GM21515 (cell line): ENCODE measurements around the gene CMTM8.

Source experiments
- ATAC-seq: cut with Tn5 transposase; IDR thresholded peaks from one replicate; pipeline ENCODE4 v1.9.1; 2021; ENCODE audit not compliant: unreplicated experiment

Gene CMTM8

DNA sequence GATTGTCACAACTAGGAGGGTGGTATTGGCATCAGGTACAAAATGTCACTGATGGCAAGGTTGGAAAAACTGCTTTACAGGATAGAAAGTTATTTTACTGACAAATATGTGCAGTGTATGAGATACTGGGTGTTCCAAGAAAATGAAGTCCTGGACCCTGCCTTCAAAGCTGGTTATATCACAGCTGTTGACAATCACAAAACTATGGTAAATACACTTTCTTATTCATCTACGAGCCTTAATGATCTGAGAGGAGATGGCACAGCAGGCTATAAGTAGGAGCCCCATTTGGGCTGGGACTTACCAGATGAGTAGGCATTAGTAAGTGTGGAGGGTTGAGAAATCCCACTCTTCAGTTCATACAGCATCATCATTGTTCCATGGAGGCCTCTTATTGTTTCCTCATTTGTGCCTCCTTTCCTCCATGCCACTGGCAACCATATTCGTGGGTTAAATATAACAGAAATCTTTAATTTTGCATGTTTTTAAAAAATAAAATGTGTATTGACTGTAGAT is 66.9 kb downstream of the CMTM8 start:
- ATAC-seq = no peak

DNA sequence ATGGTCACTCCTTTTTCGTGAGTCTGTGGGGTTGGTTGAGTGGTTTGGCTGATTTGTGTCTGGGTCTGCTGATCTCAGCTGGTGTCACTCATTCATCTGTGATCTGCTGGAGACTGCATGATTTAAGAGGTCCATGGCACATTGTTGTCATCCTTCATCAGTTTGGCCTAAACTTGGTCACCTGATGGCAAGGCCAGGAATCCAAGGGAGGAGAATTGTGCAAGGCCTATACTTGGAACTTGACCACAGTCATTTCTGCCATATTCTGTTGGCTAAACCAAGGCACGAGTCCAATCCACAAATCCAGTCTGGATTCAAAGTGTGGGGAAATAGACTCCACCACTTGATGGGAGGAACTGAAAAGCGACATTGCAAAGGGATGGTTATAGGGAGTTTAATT is 67.6 kb downstream of the CMTM8 start:
- no peak for ATAC-seq

DNA sequence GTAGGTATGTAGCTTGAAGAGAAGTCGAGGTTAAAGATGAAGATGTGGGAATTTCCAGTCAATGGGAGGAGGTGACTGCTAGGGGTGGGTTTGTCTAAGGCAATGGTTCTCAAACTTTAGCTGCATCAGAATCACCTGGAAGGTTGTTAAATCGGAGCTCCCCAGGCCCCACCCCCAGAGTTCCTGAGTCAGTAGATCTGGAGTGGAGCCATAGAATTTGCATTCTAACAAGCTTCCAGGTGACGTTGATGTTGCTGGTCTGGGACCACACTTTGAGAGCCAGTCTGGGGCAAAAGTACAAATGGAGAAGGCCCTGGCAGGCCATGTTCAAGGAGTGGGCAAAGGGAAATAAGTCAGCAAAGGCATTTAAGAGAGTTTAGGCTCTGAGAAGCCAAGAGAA is 69.1 kb downstream of the CMTM8 start:
- ATAC-seq = no peak

DNA sequence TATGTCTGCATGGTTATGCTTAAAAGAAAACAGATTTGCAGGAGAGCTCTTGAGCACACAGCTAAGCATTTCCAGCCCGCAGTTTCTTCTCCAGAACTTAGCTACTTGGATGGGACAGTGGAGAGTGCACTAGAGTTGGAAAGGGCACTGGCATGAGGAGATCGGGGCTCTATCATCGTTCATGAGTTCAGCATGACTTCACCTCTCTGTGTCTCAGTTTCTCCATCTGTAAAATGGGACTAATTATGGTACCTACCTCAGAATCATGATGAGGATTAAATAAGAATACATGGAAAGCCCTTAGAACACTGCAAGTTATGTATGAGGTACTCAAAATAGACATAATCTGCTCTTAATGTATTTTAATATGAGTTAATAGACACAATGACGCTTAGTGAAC is 69.9 kb downstream of the CMTM8 start:
- no peak for ATAC-seq

DNA sequence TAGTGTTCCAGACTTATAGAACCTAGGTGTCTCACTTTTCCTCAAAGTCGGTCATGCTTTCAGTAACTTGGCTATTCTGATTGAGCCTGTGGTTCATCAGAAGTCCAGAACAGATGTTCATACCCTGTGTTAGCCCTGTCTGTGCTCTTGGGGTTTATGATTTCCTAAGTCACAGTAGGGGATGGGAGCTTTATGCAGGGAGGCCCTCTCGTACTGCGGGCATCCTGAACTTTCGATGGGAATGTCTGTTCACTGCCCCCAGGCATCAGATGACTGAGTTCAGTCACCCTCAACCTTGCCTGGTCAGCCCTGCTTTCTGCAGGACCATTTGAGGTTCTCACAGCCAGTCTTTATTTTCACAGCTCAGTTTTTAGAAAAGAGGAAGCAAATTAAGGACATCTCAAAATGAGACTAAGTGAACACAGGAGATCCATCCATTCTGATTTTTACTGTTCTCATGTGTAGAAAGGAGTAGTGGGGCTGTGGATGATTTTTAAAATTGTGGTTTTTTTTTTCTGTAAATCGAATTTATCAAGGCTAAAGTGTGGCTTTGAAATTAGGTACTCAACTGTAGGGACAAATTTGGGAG is 71.3 kb downstream of the CMTM8 start:
- ATAC-seq = no peak

DNA sequence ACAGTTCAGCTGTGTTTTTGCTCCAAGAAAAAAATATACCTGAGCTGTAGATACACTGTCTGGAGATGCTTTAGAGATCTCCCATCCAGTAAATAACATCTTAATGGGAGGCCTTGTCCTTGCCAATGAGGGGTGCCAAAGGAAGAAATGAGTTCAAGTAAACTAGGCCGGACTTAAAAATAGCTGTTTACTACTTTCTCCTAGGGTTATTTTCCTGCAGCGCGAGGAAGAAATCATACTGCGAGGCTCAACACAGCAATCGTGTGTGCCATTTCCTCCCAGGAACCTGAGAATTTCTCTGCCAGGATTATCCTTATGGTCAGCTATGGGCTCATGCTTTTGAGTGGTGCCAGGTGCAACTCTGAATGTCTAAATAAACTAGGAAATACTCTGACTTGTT is 71.9 kb downstream of the CMTM8 start:
- no peak for ATAC-seq

DNA sequence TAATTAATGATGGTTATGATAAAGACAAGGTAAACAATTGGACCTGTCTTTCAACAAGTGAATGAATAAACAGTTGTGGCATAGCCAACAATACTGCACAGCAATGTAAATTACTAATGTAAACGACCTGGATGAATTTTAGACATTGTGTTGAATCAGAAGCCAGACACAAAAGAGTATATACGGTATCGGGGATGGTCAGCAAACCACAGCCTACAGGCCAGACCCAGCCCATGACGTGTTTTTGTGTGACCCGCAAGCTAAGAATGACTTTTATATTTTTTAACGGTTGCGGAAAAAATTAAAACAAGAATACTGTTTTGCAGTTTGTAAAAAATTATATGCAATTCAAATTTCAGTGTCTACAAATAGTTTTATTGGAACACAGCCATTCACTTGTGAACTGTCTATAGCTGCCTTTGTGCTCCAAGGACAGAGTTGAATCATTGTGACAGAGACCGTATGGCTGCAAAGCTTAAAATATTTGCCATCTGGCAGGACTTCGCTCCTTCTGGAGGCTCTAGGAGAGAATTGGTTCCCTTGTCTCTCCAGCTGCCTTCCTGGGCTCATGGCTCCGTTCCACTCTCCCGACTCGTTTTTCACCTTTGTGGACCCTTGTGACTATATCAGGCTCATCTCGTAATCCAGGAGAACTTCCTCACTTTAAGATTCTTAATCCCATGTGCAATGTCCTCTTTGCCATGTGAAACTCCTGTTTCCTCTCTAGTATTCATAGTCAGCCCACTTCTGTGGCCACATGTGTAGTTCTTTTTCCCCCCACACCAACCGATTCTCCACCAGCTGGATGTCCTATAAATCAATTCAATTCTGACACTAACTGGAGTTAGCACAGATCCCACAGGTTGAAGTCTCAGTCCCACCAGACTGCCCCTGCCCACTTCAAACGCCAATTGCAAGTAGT is 72.7 kb downstream of the CMTM8 start:
- ATAC-seq = no peak

DNA sequence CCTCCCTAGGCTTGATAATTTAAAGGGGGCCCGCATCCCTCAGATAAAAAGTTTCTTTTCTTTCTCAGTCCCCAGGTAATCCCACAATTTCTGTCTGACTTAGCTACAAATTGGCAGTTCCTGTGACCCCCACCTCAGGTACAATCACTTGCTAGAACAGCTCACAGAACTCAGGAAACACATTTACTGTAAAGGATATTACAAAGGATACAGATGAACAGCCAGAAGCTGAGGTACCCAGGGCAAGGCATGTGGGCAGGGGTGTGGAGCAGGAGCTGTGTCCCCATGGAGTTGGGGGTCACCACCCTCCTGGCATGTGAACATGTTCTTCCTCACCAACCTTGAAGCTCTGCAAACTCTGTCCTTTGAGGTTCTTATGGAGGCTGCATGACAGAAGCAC is 73.8 kb downstream of the CMTM8 start:
- ATAC-seq = no peak

DNA sequence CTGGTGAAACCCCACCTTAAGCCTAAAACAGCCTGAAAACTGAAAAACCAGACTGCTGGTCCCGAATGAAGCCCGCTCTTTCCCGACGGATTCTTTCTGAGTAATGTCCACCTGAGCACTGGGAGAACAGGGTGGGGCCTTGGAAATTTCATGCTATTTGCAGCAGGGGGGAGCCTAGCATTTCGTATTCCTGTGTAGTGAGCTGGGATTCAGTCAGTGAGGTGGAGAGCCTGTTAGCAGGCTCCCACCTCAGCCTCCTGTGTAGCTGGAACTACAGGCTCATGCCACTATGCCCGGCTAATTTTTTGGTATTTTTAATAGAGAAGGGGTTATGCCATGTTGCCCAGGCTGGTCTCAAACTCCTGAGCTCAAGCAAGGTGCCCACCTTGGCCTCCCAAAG is 74.7 kb downstream of the CMTM8 start:
- ATAC-seq = no peak

DNA sequence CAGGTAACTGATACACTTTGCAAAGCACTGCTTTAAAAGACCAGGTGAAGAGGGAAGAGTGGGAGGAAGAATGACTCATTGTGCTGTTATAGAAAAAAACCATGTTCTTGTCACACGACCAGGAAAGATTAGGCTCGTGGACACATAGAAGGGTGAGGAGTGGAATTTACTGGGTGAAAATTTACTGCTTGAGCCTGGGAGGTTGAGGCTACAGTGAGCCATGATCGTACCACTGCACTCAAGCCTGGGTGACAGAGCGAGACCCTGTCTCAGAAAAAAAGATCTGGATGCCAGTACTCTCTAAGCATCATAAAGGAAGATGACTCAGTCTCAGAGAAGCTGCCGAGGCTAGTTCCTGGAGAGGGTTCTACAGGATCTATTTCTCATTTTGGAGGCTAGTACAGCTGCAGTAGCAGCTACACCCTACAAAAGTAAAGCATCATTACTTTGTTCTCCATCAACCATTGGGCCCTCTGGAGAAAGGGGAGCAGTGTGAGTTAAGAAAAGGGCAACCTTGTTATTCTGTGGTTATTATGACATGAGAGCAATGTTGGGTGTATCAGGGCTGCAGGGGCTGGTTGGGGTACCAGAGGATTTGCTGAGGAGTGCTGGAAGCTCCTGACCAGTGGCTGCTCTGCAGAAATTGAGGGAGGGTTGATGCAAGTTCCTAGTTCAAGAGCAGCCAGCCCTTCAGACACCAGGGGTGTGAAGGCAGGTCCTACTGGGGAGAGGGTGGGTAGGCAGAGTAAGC is 75.4 kb downstream of the CMTM8 start:
- ATAC-seq = no peak

DNA sequence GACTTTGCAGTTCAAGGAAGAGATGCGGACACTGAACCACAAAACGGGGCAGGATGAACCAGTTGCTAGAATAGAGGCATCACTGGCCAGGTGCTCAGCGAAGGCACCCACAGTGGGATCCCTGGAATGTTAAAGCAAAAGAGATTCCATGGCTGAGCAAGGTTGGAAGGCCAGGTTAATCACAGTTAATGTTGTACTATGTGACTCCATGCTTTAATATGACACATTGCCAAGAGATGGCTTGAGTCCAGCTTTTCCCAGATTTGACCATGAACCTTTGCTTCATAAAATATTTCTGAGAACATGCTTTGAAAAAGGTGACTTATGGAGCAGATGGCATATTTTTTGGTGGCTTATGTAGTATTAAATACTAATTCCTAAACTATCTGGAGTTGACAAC is 77.0 kb downstream of the CMTM8 start:
- no peak for ATAC-seq

DNA sequence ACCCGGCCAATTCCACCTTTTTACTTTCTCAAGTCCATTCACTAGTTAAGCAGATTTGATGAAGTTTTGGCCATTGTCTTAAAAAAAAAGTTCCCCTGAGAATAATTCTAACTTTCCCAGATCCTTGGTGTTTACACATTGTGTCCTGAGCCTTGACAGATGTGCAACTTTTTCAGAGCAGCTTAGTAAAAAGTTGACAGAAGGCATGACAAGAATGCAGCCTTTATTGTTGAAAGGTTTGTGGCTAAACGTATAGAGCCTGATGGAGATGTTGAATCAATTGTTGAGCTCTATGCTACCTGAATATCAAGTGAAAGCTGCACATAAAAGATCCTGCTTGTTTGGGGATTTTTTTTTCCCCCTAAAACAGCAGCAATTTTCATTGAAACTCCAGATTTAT is 77.8 kb downstream of the CMTM8 start:
- no peak for ATAC-seq

DNA sequence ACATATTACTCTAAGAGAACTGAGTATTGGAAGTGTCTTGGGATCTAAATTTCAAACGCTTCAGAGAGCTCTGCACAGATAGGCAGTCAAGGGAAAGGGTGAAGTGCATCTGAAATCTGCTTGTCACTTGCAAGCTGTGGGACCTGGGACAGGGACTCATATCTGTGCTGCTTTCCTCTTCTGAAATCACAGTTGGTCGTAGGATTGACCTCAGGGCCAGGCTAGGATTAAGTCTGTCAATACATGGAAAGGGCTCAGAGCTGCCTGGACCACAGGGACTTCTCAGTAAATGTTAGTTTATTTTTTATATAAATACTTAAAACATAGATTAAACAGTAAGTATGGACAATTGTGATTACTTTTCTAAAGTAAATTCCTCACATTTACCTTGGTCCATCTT is 78.5 kb downstream of the CMTM8 start:
- ATAC-seq = no peak

DNA sequence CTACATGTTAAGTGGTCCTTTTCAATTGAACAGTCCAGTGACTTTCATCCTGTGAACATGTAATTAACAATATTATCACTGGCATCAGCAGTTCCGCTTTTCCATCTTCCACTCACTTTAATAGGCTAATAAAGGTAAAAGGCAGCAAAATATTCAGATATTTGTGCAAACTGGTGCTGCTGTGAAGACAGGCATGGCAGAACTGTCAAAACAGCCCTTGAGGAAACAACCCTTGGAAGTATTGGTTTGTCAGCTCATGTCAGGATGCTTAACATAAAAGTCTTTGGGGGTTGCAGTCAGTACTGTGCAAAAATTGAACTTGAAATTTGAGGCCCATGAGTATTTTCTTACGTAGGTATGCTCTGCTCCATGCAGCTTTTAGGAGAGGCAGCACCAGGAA is 81.1 kb downstream of the CMTM8 start:
- ATAC-seq = no peak

DNA sequence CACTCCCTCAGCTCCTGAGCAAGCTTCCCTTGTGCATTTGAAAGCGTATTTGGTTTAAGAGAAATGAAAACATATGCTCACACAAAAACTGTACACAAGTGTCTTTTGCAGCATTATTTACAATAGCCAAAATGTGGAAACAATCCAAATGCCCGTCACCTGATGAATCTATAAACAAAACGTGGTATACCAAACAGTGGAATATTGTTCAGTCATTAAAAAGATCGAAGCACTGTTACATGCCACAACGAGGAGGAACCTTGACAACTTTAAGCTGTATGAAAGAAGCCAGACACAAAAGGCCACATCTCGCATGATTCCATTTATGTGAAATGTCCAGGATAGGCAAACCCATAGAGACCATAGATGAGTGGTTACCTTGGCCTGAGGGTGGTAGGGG is 81.6 kb downstream of the CMTM8 start:
- ATAC-seq = no peak

DNA sequence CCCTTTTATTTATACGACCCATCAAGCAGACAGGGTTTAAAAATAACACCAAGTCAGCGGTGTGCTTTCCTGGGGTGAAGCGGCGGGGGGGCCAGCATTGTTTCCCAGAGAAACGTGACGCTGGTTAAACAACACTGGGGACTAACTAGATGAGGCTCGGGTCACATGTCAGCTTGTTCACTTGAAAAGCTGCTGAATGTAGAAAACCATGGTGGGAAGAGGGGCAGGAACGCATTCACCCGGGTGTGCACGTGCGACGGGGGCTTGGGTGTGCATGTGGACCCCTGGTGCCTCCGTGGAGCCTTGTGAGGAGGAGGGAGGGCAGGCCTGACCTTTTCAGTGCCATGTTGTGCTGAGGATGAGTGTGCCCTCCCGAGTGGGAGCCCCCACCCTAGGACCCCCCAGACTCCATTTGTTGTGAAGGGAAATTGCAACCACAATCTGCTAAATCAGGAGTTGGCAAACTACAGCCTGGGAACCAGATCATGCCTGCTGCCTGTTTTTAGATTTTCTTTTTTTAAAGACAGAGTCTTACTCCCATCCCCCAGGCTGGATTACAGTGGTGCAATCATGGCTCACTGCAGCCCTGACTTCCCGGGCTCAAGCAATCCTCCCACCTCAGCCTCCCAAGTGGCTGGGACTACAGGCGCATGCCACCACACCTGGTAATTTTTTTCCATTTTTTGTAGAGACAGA is 82.8 kb downstream of the CMTM8 start:
- ATAC-seq = no peak

DNA sequence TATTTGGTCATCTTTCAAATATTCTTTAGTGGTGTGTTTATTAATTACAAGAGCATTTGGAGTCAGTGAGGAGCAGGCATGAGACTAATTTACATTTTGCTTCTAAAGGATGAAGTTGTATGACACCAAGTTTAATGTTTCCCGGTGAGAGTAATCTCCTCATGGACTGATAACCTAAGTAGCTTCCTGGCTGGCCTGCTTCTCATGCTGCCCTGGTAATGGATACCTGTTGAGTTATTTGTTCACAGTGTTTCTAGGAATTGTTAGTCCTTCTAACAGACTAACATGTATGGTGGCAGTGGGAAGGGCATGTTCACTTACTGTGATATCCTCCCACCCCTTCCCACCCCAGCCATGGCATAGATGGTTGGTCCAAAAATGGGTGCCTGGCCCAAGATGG is 83.8 kb downstream of the CMTM8 start:
- ATAC-seq = no peak

DNA sequence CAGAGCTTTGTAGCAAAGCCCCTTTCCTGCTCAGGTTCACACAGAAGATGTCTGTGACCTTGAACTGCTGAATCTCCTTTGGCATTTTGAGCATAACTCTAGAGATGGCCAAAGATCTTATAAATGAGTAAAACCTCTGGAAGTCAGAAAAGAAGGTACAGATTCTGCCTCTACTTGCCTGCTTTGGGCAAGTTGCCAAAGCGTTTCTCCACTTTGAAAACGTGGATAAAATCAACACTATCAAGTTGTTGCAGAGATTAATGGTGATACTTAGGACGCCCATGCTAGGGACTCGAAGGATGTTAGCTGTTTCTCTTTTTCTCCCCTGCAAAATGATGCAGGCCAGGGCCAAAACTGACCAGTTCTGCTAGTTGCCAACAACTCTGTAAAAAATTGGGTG is 85.1 kb downstream of the CMTM8 start:
- ATAC-seq = no peak

DNA sequence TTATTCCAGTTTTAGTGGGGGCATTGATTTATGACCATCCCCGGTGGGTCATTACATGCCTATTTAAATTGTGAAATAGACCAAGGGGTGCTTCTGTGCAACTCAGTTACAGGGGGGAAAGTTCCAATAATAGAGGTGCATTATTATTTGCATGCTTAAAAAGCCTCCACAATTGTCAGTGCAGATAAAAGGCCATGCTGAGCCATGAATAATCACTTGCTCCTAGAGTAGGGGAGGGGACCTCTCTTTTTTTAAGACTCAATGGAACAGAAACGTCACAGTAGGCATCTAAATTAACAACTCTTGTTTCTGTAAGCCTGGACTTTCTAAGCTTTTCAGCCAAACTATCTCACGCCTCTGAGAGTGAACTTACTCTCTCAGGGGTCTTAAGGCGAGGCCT is 86.7 kb downstream of the CMTM8 start:
- ATAC-seq = no peak

DNA sequence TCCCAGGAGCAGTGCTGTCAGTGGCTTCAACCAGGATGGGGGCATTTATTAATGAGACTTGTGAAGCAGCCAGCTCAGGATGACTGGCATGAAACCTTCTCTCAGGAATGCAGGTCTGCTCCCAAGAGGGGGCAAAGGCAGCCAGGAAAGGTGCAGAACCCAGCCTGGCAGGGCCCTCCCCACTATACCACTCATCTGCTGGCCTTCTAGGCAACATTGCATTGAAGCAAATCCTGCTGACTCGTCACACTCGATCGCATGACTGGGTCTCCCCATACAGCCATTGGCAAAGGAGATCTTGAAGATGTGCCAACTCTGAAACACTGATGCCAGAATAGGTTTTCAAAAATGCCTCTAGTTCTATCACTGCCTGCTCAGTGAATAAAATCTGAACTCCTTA is 87.4 kb downstream of the CMTM8 start:
- no peak for ATAC-seq

DNA sequence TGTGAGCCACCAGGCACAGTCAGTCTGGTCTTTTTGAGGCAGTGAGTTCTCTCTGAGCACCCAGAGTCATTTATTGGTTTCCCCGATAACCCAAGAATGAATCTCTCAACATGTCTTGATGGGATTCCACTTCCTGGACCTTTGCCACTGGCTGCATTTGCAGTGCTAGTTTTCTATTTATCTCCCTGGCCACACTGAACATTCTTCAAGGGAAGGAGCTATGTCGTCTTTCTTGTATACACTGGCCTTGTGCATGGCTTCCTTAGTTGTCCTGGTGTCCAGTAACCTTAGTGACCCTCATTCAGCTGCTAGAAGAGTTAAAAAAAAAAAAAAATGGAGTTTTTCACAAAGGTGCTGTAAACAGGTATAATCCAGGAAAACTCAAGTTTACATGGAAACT is 88.3 kb downstream of the CMTM8 start:
- ATAC-seq = no peak
